Measurements from ENCODE around the gene MAP2. TPM values are rescaled to one million over a fixed set of nuclear protein-coding genes. Genes with fewer than 3 reads are reported as not detected.

Gene MAP2
- total RNA-seq, 2 experiments from 2014 or later = 0.12 TPM; not detected in 1

DNA sequence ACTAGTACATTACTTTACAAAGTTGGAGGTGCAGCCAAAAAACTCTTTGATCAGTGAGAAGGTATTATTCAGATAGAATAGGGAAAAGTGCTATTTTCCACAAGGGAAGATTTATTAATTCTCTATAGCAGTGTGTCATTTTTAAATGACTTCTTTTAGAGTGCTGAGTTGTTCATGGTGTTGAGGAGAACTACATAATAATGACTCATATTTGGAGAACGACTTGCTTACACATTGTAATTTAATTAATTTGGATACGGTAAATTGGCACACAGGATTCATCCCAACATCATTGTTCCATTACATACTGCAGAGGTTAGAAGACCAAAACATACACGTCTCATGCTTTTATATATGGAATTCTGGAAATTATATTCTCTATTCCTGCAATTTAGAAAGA is 22.1 kb upstream of the MAP2 start:
- no peak for DNase-seq
- no peaks in the 10 kb centered on the region for H3K27me3 Mint-ChIP-seq
- H3K9me3 Mint-ChIP-seq = no peaks in the 10 kb centered on the region
- H3K4me3 Mint-ChIP-seq = no peak overlapping the region
- ChIA-PET POLR2A (no interaction called here), CTCF (no interaction called here)
- no peaks in the 10 kb centered on the region for H3K4me1 Mint-ChIP-seq
- no peaks in the 10 kb centered on the region for H3K36me3 Mint-ChIP-seq (ENCODE audit: low read depth)
- H3K27ac Mint-ChIP-seq = no peak overlapping the region

GRCh38 chr2:209411296-209411695 is 12.6 kb upstream of the MAP2 start:
- Mint-ChIP-seq H3K4me1 (no peaks in the 10 kb centered on the region), H3K27ac (no peak overlapping the region), H3K27me3 (no peaks in the 10 kb centered on the region), H3K9me3 (no peaks in the 10 kb centered on the region), H3K36me3 (ENCODE audit: low read depth) (no peaks in the 10 kb centered on the region), H3K4me3 (no peak overlapping the region)
- CTCF ChIA-PET = no interaction called here
- POLR2A ChIA-PET = no interaction called here
- no peak for DNase-seq

DNA sequence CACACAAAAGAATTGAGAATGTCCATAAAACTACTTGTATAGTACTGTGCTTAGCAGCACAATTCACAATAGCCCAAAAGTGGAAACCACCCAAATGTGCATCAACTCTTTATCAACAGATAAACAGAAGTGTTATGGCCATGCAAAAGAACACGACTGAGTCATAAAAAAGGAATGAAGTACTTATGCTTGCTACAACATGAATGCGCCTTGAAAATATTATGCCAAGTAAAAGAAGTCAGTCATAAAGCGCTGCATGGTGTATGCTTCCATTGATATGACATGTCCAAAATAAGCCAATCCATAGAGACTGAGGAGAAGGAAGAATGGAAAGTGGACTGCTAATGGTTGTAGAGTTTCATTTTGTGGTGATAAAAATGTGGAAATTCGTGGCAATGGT is 12.1 kb upstream of the MAP2 start:
- no peak for DNase-seq
- no peaks in the 10 kb centered on the region for H3K9me3 Mint-ChIP-seq
- H3K36me3 Mint-ChIP-seq (ENCODE audit: low read depth) = no peaks in the 10 kb centered on the region
- H3K27ac Mint-ChIP-seq = no peak overlapping the region
- H3K4me1 Mint-ChIP-seq = no peaks in the 10 kb centered on the region
- H3K27me3 Mint-ChIP-seq = no peaks in the 10 kb centered on the region
- POLR2A ChIA-PET = no interaction called here
- CTCF ChIA-PET = no interaction called here
- no peak overlapping the region for H3K4me3 Mint-ChIP-seq

GRCh38 chr2:209413311-209414014 is 10.4 kb upstream of the MAP2 start:
- H3K36me3 Mint-ChIP-seq (ENCODE audit: low read depth) = no peaks in the 10 kb centered on the region
- H3K4me1 Mint-ChIP-seq = no peaks in the 10 kb centered on the region
- ChIA-PET CTCF (no interaction called here), POLR2A (no interaction called here)
- no peak for DNase-seq
- no peaks in the 10 kb centered on the region for H3K27me3 Mint-ChIP-seq
- H3K9me3 Mint-ChIP-seq = no peaks in the 10 kb centered on the region
- H3K27ac Mint-ChIP-seq = no peak overlapping the region
- H3K4me3 Mint-ChIP-seq = no peak overlapping the region

DNA sequence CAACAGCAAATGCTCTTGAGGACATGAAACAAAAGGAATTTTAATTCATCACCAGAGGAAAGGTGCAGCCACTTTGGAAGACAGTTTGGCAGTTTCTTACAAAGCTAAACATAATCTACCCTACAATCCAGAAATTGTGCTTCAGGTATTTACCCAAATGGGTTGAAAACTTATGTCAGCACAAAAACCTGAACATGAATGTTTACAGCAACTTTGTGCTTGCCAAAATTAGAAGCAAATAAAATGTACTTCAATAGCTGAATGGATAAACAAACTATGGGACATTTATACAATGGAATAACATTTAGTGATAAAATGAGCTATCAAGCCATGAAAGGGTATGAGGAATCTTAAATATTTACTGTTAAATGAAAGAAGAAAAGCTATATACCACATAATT is 6.9 kb upstream of the MAP2 start:
- H3K36me3 Mint-ChIP-seq (ENCODE audit: low read depth) = no peaks in the 10 kb centered on the region
- no peak overlapping the region for H3K4me3 Mint-ChIP-seq
- CTCF ChIA-PET = no interaction called here
- no peaks in the 10 kb centered on the region for H3K4me1 Mint-ChIP-seq
- DNase-seq = no peak
- no peaks in the 10 kb centered on the region for H3K9me3 Mint-ChIP-seq
- H3K27me3 Mint-ChIP-seq = peaks cover 7% of the 10 kb centered on the region
- POLR2A ChIA-PET = no interaction called here
- H3K27ac Mint-ChIP-seq = no peak overlapping the region

- Mint-ChIP-seq H3K4me1 (peaks cover 14% of the 10 kb centered on the region), H3K27ac (no peak overlapping the region), H3K36me3 (ENCODE audit: low read depth) (no peaks in the 10 kb centered on the region), H3K4me3 (no peak overlapping the region), H3K9me3 (no peaks in the 10 kb centered on the region), H3K27me3 (peaks cover 32% of the 10 kb centered on the region)
- ChIA-PET POLR2A (no interaction called here), CTCF (no interaction called here)
- no peak for DNase-seq
Observed at GRCh38 chr2:209422191-209422754, 1.6 kb upstream of the MAP2 start.

DNA sequence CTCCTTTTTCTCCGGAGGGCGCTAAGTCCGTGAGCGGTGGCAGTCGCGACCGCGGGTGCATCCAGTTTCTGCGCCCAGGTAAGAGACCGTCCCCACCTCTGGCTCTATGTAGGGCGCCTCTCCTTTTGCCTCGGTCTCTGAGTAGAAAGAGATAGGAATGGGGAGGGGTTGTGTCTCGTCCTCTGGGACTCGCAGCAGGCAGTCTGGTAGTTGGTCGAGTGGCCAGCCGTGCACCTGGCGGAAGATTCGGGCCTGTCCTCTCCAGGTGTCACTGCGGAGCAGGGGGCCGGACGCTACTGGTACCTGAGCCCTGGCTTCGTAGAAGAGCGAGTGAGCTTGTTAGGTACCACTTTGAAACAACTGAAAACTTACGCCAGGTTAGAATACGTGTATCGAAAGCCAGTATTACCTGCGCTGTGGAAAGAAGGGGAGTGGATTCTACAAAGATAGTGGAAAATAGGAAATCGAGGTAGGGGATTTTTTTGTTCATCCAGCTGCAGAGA is 403 bp downstream of the MAP2 start:
- no peaks in the 10 kb centered on the region for H3K9me3 Mint-ChIP-seq
- no peak overlapping the region for H3K27ac Mint-ChIP-seq
- H3K4me3 Mint-ChIP-seq = peak overlapping the region; percentile 67
- ChIA-PET CTCF (no interaction called here), POLR2A (no interaction called here)
- H3K36me3 Mint-ChIP-seq (ENCODE audit: low read depth) = no peaks in the 10 kb centered on the region
- no peak for DNase-seq
- peaks cover 39% of the 10 kb centered on the region for H3K27me3 Mint-ChIP-seq
- H3K4me1 Mint-ChIP-seq = peaks cover 14% of the 10 kb centered on the region

GRCh38 chr2:209424781-209425470 is 1.1 kb downstream of the MAP2 start:
- ChIA-PET CTCF (no interaction called here), POLR2A (no interaction called here)
- H3K27me3 Mint-ChIP-seq = peaks cover 39% of the 10 kb centered on the region
- no peaks in the 10 kb centered on the region for H3K9me3 Mint-ChIP-seq
- H3K36me3 Mint-ChIP-seq (ENCODE audit: low read depth) = no peaks in the 10 kb centered on the region
- H3K4me3 Mint-ChIP-seq = peak overlapping the region; percentile 67
- peaks cover 14% of the 10 kb centered on the region for H3K4me1 Mint-ChIP-seq
- no peak overlapping the region for H3K27ac Mint-ChIP-seq
- no peak for DNase-seq

DNA sequence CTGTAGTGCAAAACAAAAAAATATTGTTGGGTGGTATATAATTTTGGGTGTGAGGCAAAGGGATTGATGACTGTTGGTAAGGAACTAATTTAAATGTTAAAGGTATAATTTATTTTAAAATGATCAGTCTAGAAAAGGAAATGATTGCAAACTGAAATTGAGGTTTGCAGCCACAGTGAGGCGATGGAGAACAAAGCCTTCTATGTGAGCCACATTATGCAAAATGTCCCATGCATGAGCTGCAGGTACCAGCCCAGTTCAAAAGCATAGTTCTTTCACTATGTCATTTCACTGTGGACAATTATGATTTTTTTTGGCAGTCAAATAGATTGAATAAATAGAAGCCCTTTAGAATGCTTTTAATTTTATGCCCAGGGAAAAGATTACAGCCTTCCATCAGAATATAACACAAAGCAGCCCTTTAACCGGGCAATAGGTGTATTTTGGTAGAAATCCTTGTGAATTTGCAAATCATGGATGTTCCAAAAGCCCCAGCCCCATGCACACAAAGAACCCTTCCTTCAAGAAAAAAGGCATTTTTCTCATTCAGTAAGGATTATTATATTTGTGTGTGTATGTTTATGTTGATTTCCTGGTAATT is 1.7 kb downstream of the MAP2 start:
- peak; percentile 11 for DNase-seq
- no peak overlapping the region for H3K4me3 Mint-ChIP-seq
- ChIA-PET POLR2A (no interaction called here), CTCF (no interaction called here)
- no peak overlapping the region for H3K27ac Mint-ChIP-seq
- H3K9me3 Mint-ChIP-seq = no peaks in the 10 kb centered on the region
- peaks cover 14% of the 10 kb centered on the region for H3K4me1 Mint-ChIP-seq
- H3K36me3 Mint-ChIP-seq (ENCODE audit: low read depth) = no peaks in the 10 kb centered on the region
- peaks cover 39% of the 10 kb centered on the region for H3K27me3 Mint-ChIP-seq

- no peak overlapping the region for H3K4me3 Mint-ChIP-seq
- H3K27ac Mint-ChIP-seq = no peak overlapping the region
- peaks cover 14% of the 10 kb centered on the region for H3K4me1 Mint-ChIP-seq
- ChIA-PET CTCF (no interaction called here), POLR2A (no interaction called here)
- H3K27me3 Mint-ChIP-seq = peaks cover 35% of the 10 kb centered on the region
- H3K9me3 Mint-ChIP-seq = no peaks in the 10 kb centered on the region
- H3K36me3 Mint-ChIP-seq (ENCODE audit: low read depth) = no peaks in the 10 kb centered on the region
- no peak for DNase-seq
Observed at GRCh38 chr2:209426432-209426831, 2.6 kb downstream of the MAP2 start.

DNA sequence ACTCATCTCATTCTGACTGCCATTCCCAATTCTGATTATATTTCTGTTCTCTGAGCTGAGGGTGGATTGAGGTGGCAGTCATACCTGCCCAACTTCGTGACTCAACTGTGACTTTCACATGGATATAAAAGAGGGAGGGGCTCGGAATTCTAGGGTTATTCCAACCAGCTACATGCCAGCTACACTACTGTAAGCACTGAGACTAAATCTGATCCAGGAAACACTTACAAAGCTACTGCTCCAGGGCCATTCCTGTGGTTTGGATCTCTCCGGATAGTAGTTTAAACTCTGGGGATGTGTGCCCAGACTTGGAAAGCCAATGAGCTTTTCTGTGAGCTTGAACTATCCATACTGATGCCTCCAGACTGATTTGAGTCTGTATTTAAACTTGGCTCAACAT is 7.9 kb downstream of the MAP2 start:
- no peak overlapping the region for H3K27ac Mint-ChIP-seq
- ChIA-PET CTCF (no interaction called here), POLR2A (no interaction called here)
- H3K27me3 Mint-ChIP-seq = peaks cover 6% of the 10 kb centered on the region
- H3K9me3 Mint-ChIP-seq = no peaks in the 10 kb centered on the region
- H3K36me3 Mint-ChIP-seq (ENCODE audit: low read depth) = no peaks in the 10 kb centered on the region
- H3K4me1 Mint-ChIP-seq = no peaks in the 10 kb centered on the region
- DNase-seq = no peak
- no peak overlapping the region for H3K4me3 Mint-ChIP-seq

- no peak overlapping the region for H3K27ac Mint-ChIP-seq
- no peak overlapping the region for H3K4me3 Mint-ChIP-seq
- POLR2A ChIA-PET = no interaction called here
Observed at GRCh38 chr2:209441541-209441940, 17.7 kb downstream of the MAP2 start.

GRCh38 chr2:209442939-209443338 is 19.1 kb downstream of the MAP2 start:
- Mint-ChIP-seq H3K4me3 (no peak overlapping the region), H3K27me3 (no peaks in the 10 kb centered on the region), H3K9me3 (no peaks in the 10 kb centered on the region), H3K27ac (peak overlapping the region; percentile 7), H3K4me1 (no peaks in the 10 kb centered on the region), H3K36me3 (ENCODE audit: low read depth) (no peaks in the 10 kb centered on the region)
- CTCF ChIA-PET = no interaction called here
- no peak for DNase-seq
- POLR2A ChIA-PET = no interaction called here

More at GRCh38 chr2:209441541-209441940, 17.7 kb downstream of the MAP2 start:
- Mint-ChIP-seq H3K9me3 (no peaks in the 10 kb centered on the region), H3K36me3 (ENCODE audit: low read depth) (no peaks in the 10 kb centered on the region), H3K4me1 (no peaks in the 10 kb centered on the region), H3K27me3 (no peaks in the 10 kb centered on the region)
- CTCF ChIA-PET = no interaction called here
- no peak for DNase-seq
